ENCODE data around the gene RPRM.

- no peak for TF ChIP-seq CTCF (conservative IDR thresholded peaks at IDR 0.05; ENCODE audit: low read depth in 2 of 2)
- no peak for TF ChIP-seq POLR2AphosphoS5 (IDR thresholded peaks at IDR 0.05; ENCODE audit: low read depth)
- no peak for TF ChIP-seq CREB1 (CRISPR knock-in tag; IDR thresholded peaks at IDR 0.05; ENCODE audit: low read depth)
- no peak for TF ChIP-seq EZH2phosphoT487 (IDR thresholded peaks at IDR 0.05; ENCODE audit: unreplicated experiment)
- TF ChIP-seq REST (IDR thresholded peaks at IDR 0.05; ENCODE audit: unreplicated experiment) = no peak
- no peak for TF ChIP-seq ETS1 (IDR thresholded peaks at IDR 0.05)
These were observed 7.7 kb downstream of the RPRM start for GRCh38 chr2:153470867-153471266.
